Ovary (tissue), 3 donors: ENCODE data around the gene TBC1D3B.
"Not testable (repeated sequence)": the region's sequence is repeated elsewhere in the genome, so short reads cannot be mapped to it uniquely, and the experiment has no call there.

Source experiments
- CTCF ChIP-seq, 3 donors: fragments of 450-650 bp in 2 of 3; fragments of 200-600 bp in 1 of 3; IDR thresholded peaks; one replicate each; pipeline versions ENCODE4 v1.5.1 to v1.8.0; 2016 to 2022; ENCODE audit warnings: antibody characterized with exemption in 3 of 3, mild to moderate bottlenecking in 1 of 3
- POLR2A ChIP-seq: fragments of 450-650 bp; IDR thresholded peaks from one replicate; pipeline ENCODE4 v1.6.1; 2017; ENCODE audit warnings: antibody characterized with exemption, mild to moderate bottlenecking, moderate library complexity
- donor health status: DM: no; HTN: no; CAD: no.

DNA sequence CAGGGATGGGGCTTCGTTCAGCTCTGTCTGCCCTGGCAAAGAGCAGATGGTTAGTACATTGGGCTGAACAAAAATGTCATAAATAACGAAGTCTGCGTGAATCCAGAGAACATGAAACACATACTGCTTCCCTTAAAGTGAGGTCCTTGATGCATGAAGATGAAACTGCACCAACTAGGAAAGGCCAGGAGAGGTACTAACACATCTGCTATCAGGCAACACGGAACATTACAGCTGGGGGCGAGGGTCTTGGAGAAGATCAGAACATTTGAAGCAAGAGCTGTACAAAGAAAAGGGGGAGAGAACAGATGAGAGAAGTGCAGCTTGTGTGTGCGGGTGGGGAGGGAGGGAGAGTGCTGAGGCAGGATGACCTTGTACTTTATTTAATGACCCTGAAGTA, 30.9 kb upstream of the TBC1D3B start:
- not testable (repeated sequence) for TF ChIP-seq CTCF (IDR thresholded peaks at IDR 0.05); POLR2A
